ENCODE results near the gene FCER1G. TPM values are rescaled to one million over a fixed set of nuclear protein-coding genes. Genes with fewer than 3 reads are reported as not detected.

FCER1G gene
- polyA plus RNA-seq, 2 donors: 10.0 to 14.0 TPM

GRCh38 chr1:161174911-161175310 is 40.2 kb upstream of the FCER1G start:
- Histone ChIP-seq H3K9me3 (ENCODE audit: control insufficient read depth in 2 of 2, insufficient read depth in 1 of 2, low read depth in 1 of 2, low read length in 1 of 2) (no peaks in the 10 kb centered on the region), H3K4me3 (ENCODE audit: low read depth in 1 of 2, low read length in 2 of 2) (no peak overlapping the region), H3K4me1 (ENCODE audit: control insufficient read depth in 2 of 2, insufficient read depth in 2 of 2, low read length in 1 of 2) (peaks cover 9 to 10% of the 10 kb centered on the region in 2 donors), H3K27me3 (ENCODE audit: control insufficient read depth in 1 of 2, insufficient read depth in 2 of 2, low read length in 2 of 2) (no peaks in the 10 kb centered on the region), H3K27ac (ENCODE audit: low read depth in 2 of 2, low read length in 1 of 2) (no peak overlapping the region), H3K36me3 (ENCODE audit: control insufficient read depth in 2 of 2, insufficient read depth in 2 of 2, low read length in 1 of 2) (peaks cover 20 to 30% of the 10 kb centered on the region in 2 donors)
- 93 to 96% methylated on average over 11 of the region's 11 CpGs for WGBS, 2 donors

GRCh38 chr1:161175771-161176453 is 39.2 kb upstream of the FCER1G start:
- H3K4me3 ChIP-seq (ENCODE audit: low read depth in 1 of 2, low read length in 2 of 2): peak overlapping the region; percentile 78 to 87
- WGBS, 2 donors: 85 to 87% methylated on average over 10 of the region's 10 CpGs

GRCh38 chr1:161176468-161177111 is 38.5 kb upstream of the FCER1G start:
- Histone ChIP-seq H3K27me3 (ENCODE audit: control insufficient read depth in 1 of 2, insufficient read depth in 2 of 2, low read length in 2 of 2) (no peaks in the 10 kb centered on the region), H3K4me1 (ENCODE audit: control insufficient read depth in 2 of 2, insufficient read depth in 2 of 2, low read length in 1 of 2) (peaks cover 9 to 10% of the 10 kb centered on the region in 2 donors), H3K4me3 (ENCODE audit: low read depth in 1 of 2, low read length in 2 of 2) (peak overlapping the region; percentile 78 to 87), H3K9me3 (ENCODE audit: control insufficient read depth in 2 of 2, insufficient read depth in 1 of 2, low read depth in 1 of 2, low read length in 1 of 2) (no peaks in the 10 kb centered on the region), H3K27ac (ENCODE audit: low read depth in 2 of 2, low read length in 1 of 2) (peak overlapping the region; percentile 82 to 91), H3K36me3 (ENCODE audit: control insufficient read depth in 2 of 2, insufficient read depth in 2 of 2, low read length in 1 of 2) (peaks cover 13 to 18% of the 10 kb centered on the region in 2 donors)
- 11 to 13% methylated on average over 16 to 17 of the region's 17 CpGs for WGBS, 2 donors

More at GRCh38 chr1:161175771-161176453, 39.2 kb upstream of the FCER1G start:
- H3K36me3 ChIP-seq (ENCODE audit: control insufficient read depth in 2 of 2, insufficient read depth in 2 of 2, low read length in 1 of 2): peaks cover 19 to 23% of the 10 kb centered on the region in 2 donors
- no peaks in the 10 kb centered on the region for H3K27me3 ChIP-seq (ENCODE audit: control insufficient read depth in 1 of 2, insufficient read depth in 2 of 2, low read length in 2 of 2)
- H3K4me1 ChIP-seq (ENCODE audit: control insufficient read depth in 2 of 2, insufficient read depth in 2 of 2, low read length in 1 of 2): peaks cover 9 to 10% of the 10 kb centered on the region in 2 donors
- H3K27ac ChIP-seq (ENCODE audit: low read depth in 2 of 2, low read length in 1 of 2): peak overlapping the region in 1 of 2 donors; percentile 82
- H3K9me3 ChIP-seq (ENCODE audit: control insufficient read depth in 2 of 2, insufficient read depth in 1 of 2, low read depth in 1 of 2, low read length in 1 of 2): no peaks in the 10 kb centered on the region

DNA sequence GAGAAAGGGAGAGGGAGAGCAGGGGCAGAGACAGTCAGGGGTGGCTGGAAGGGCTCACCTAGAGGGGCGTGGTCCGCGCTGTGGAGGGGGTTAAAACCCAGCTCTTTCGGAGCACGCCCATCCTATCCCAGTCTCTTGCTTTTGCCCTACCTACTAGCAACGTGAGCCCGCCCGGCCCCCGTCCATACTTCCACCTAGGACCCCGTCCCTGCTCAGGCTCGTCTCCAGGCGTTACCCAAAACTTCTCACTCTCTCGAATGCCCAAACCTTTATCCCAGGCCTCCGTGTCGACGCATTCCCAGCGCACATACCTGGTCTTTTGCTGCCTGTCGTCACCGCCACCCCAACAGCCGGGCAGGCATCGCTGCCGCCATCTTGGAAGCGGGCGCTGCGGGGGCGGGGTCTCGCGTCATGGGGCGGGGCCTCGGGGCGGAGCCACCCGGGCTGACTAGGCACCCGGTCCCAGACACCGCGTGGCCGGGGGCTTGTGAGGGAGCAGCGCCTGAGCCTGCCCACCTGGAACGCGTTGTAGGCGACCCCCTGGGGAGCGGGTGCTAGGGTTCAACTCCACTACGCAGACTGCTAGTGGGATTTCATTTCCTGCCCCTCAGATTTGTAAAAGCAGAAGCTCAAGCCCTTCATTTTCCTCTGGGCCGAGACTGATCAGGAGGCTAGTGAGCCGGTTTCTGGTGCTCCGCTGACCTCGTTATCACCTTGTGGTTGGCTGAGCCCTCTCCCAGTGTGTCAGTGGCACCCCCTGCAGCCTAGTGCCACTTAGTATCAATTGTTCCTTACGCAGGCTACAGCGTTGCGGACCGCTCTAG is 37.8 kb upstream of the FCER1G start, which contains the start of gene B4GALT3:
B4GALT3 (minus strand) TSS at position 396 of the 824 bp plus-strand sequence. CDS start 1,447 bp downstream, outside the sequence.
- WGBS, 2 donors: 2 to 4% methylated on average over 47 to 50 of the region's 50 CpGs
- H3K36me3 ChIP-seq (ENCODE audit: control insufficient read depth in 2 of 2, insufficient read depth in 2 of 2, low read length in 1 of 2): peaks cover 8 to 15% of the 10 kb centered on the region in 2 donors
- no peaks in the 10 kb centered on the region for H3K27me3 ChIP-seq (ENCODE audit: control insufficient read depth in 1 of 2, insufficient read depth in 2 of 2, low read length in 2 of 2)
- H3K27ac ChIP-seq (ENCODE audit: low read depth in 2 of 2, low read length in 1 of 2): peak within 1 kb of the TSS; percentile 82 to 91
- peaks cover 9 to 12% of the 10 kb centered on the region in 2 donors for H3K4me1 ChIP-seq (ENCODE audit: control insufficient read depth in 2 of 2, insufficient read depth in 2 of 2, low read length in 1 of 2)
- H3K9me3 ChIP-seq (ENCODE audit: control insufficient read depth in 2 of 2, insufficient read depth in 1 of 2, low read depth in 1 of 2, low read length in 1 of 2): no peaks in the 10 kb centered on the region
- peak within 1 kb of the TSS; percentile 78 to 87 for H3K4me3 ChIP-seq (ENCODE audit: low read depth in 1 of 2, low read length in 2 of 2)

GRCh38 chr1:161177936-161178244 is 37.2 kb upstream of the FCER1G start:
- H3K36me3 ChIP-seq (ENCODE audit: control insufficient read depth in 2 of 2, insufficient read depth in 2 of 2, low read length in 1 of 2): peaks cover 8 to 12% of the 10 kb centered on the region in 2 donors
- no peaks in the 10 kb centered on the region for H3K9me3 ChIP-seq (ENCODE audit: control insufficient read depth in 2 of 2, insufficient read depth in 1 of 2, low read depth in 1 of 2, low read length in 1 of 2)
- no peaks in the 10 kb centered on the region for H3K27me3 ChIP-seq (ENCODE audit: control insufficient read depth in 1 of 2, insufficient read depth in 2 of 2, low read length in 2 of 2)
- 38 to 54% methylated on average over 9 of the region's 9 CpGs for WGBS, 2 donors
- H3K27ac ChIP-seq (ENCODE audit: low read depth in 2 of 2, low read length in 1 of 2): peak overlapping the region; percentile 82 to 91
- peak overlapping the region; percentile 78 to 87 for H3K4me3 ChIP-seq (ENCODE audit: low read depth in 1 of 2, low read length in 2 of 2)
- H3K4me1 ChIP-seq (ENCODE audit: control insufficient read depth in 2 of 2, insufficient read depth in 2 of 2, low read length in 1 of 2): peaks cover 7 to 10% of the 10 kb centered on the region in 2 donors

DNA sequence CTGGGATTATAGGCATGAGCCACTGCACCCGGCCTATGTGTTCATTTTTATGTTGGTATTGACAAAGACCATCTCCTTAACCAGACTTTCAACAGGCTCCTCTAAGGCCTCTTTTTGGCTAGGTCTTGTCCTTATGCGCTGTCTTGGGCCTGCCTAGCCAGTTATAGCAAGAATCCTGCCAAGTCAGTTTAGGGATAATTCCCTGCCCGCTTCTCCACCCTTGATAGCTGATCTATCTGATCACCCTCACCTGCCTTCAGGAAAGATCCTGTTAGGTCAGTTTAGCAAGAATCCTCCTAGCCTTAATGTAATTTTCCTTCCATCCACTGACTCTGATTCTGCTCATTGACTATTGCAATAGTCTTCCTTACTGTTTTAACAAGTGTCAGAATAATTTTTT is 35.4 kb upstream of the FCER1G start:
- Histone ChIP-seq H3K36me3 (ENCODE audit: control insufficient read depth in 2 of 2, insufficient read depth in 2 of 2, low read length in 1 of 2) (peaks cover 3 to 5% of the 10 kb centered on the region in 2 donors), H3K4me1 (ENCODE audit: control insufficient read depth in 2 of 2, insufficient read depth in 2 of 2, low read length in 1 of 2) (peaks cover 6 to 10% of the 10 kb centered on the region in 2 donors), H3K27me3 (ENCODE audit: control insufficient read depth in 1 of 2, insufficient read depth in 2 of 2, low read length in 2 of 2) (no peaks in the 10 kb centered on the region), H3K9me3 (ENCODE audit: control insufficient read depth in 2 of 2, insufficient read depth in 1 of 2, low read depth in 1 of 2, low read length in 1 of 2) (no peaks in the 10 kb centered on the region), H3K4me3 (ENCODE audit: low read depth in 1 of 2, low read length in 2 of 2) (no peak overlapping the region), H3K27ac (ENCODE audit: low read depth in 2 of 2, low read length in 1 of 2) (peak overlapping the region; percentile 18 to 68)
- WGBS, 2 donors: 51 to 77% methylated on average over 3 of the region's 3 CpGs

DNA sequence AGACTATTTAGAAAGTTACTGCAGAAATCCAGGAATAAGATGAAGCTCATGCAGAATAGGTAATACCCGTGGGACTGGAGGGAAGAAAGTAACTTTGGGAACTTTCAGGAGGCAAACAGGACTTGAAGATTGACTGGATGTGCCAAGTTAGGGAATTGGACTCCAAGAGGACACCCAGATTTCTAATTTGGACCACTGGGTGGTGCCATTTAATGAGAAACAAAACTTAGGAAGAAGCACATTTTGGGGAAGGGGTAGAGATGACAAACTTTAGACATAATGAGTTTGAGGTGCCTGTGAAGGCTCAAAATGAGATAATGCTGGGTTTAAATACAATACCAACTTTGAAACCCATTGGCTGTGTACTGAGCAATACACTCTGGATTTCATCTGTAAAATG is 34.5 kb upstream of the FCER1G start:
- peaks cover 6 to 10% of the 10 kb centered on the region in 2 donors for H3K4me1 ChIP-seq (ENCODE audit: control insufficient read depth in 2 of 2, insufficient read depth in 2 of 2, low read length in 1 of 2)
- no peaks in the 10 kb centered on the region for H3K9me3 ChIP-seq (ENCODE audit: control insufficient read depth in 2 of 2, insufficient read depth in 1 of 2, low read depth in 1 of 2, low read length in 1 of 2)
- no peaks in the 10 kb centered on the region for H3K36me3 ChIP-seq (ENCODE audit: control insufficient read depth in 2 of 2, insufficient read depth in 2 of 2, low read length in 1 of 2)
- no peak overlapping the region for H3K4me3 ChIP-seq (ENCODE audit: low read depth in 1 of 2, low read length in 2 of 2)
- H3K27me3 ChIP-seq (ENCODE audit: control insufficient read depth in 1 of 2, insufficient read depth in 2 of 2, low read length in 2 of 2): no peaks in the 10 kb centered on the region
- no peak overlapping the region for H3K27ac ChIP-seq (ENCODE audit: low read depth in 2 of 2, low read length in 1 of 2)
- WGBS, 2 donors: 64 to 81% methylated on average over 1 of the region's 1 CpG

GRCh38 chr1:161182214-161182613 is 32.9 kb upstream of the FCER1G start:
- Histone ChIP-seq H3K27me3 (ENCODE audit: control insufficient read depth in 1 of 2, insufficient read depth in 2 of 2, low read length in 2 of 2) (no peaks in the 10 kb centered on the region), H3K4me1 (ENCODE audit: control insufficient read depth in 2 of 2, insufficient read depth in 2 of 2, low read length in 1 of 2) (peaks cover 0 to 3% of the 10 kb centered on the region in 2 donors), H3K4me3 (ENCODE audit: low read depth in 1 of 2, low read length in 2 of 2) (no peak overlapping the region), H3K36me3 (ENCODE audit: control insufficient read depth in 2 of 2, insufficient read depth in 2 of 2, low read length in 1 of 2) (no peaks in the 10 kb centered on the region), H3K9me3 (ENCODE audit: control insufficient read depth in 2 of 2, insufficient read depth in 1 of 2, low read depth in 1 of 2, low read length in 1 of 2) (no peaks in the 10 kb centered on the region), H3K27ac (ENCODE audit: low read depth in 2 of 2, low read length in 1 of 2) (peak overlapping the region; percentile 40 to 45)
- WGBS, 2 donors: 78 to 88% methylated on average over 1 of the region's 1 CpG

GRCh38 chr1:161185282-161185682 is 29.8 kb upstream of the FCER1G start:
- H3K36me3 ChIP-seq (ENCODE audit: control insufficient read depth in 2 of 2, insufficient read depth in 2 of 2, low read length in 1 of 2): no peaks in the 10 kb centered on the region
- peak overlapping the region in 1 of 2 donors; percentile 31 for H3K27ac ChIP-seq (ENCODE audit: low read depth in 2 of 2, low read length in 1 of 2)
- WGBS, 2 donors: 12 to 13% methylated on average over 3 of the region's 3 CpGs
- peaks cover 0 to 3% of the 10 kb centered on the region in 2 donors for H3K4me1 ChIP-seq (ENCODE audit: control insufficient read depth in 2 of 2, insufficient read depth in 2 of 2, low read length in 1 of 2)
- H3K9me3 ChIP-seq (ENCODE audit: control insufficient read depth in 2 of 2, insufficient read depth in 1 of 2, low read depth in 1 of 2, low read length in 1 of 2): no peaks in the 10 kb centered on the region
- no peaks in the 10 kb centered on the region for H3K27me3 ChIP-seq (ENCODE audit: control insufficient read depth in 1 of 2, insufficient read depth in 2 of 2, low read length in 2 of 2)
- H3K4me3 ChIP-seq (ENCODE audit: low read depth in 1 of 2, low read length in 2 of 2): no peak overlapping the region
